T-helper 2 cell (primary cell): ENCODE measurements around the gene LINGO3.

Source experiments
- DNase-seq, 5 experiments: peaks; one replicate each; pipeline versions ENCODE4 v3.0.0 to v3.0.0-alpha.2; 2012 to 2022

The LINGO3 gene

GRCh38 chr19:2339644-2340310 is 31.8 kb upstream of the LINGO3 start:
- DNase-seq: no peak

GRCh38 chr19:2338751-2339643 is 31.0 kb upstream of the LINGO3 start:
- no peak for DNase-seq

- DNase-seq: no peak
Measured at GRCh38 chr19:2338055-2338615, 30.2 kb upstream of the LINGO3 start.

GRCh38 chr19:2337329-2337707 is 29.4 kb upstream of the LINGO3 start:
- no peak for DNase-seq

- DNase-seq: no peak
Measured at GRCh38 chr19:2336528-2337328, 28.8 kb upstream of the LINGO3 start.

- DNase-seq: no peak
Measured at GRCh38 chr19:2335848-2336247, 27.9 kb upstream of the LINGO3 start.

- no peak for DNase-seq
Measured at GRCh38 chr19:2334986-2335846, 27.3 kb upstream of the LINGO3 start.

GRCh38 chr19:2334426-2334825 is 26.5 kb upstream of the LINGO3 start:
- no peak for DNase-seq

- DNase-seq: no peak
Measured at GRCh38 chr19:2333807-2334211, 25.9 kb upstream of the LINGO3 start.

GRCh38 chr19:2333027-2333806 is 25.3 kb upstream of the LINGO3 start:
- DNase-seq: no peak

GRCh38 chr19:2332341-2333026 is 24.5 kb upstream of the LINGO3 start:
- peak in 2 of 5 experiments; percentile 15 to 42 for DNase-seq

- no peak for DNase-seq
Measured at GRCh38 chr19:2331601-2332246, 23.8 kb upstream of the LINGO3 start.

GRCh38 chr19:2330632-2331284 is 22.8 kb upstream of the LINGO3 start:
- no peak for DNase-seq

- no peak for DNase-seq
Measured at GRCh38 chr19:2330255-2330631, 22.3 kb upstream of the LINGO3 start.

GRCh38 chr19:2329501-2329916 is 21.6 kb upstream of the LINGO3 start:
- DNase-seq: no peak

GRCh38 chr19:2329149-2329478 is 21.2 kb upstream of the LINGO3 start:
- DNase-seq: no peak

- DNase-seq: peak; percentile 85 to 94 (median 89)
Measured at GRCh38 chr19:2328401-2329148, 20.6 kb upstream of the LINGO3 start, which contains the start of the genes LSM7 and SPPL2B. Gene LSM7, minus strand, starts transcription at chr19:2328586. Its CDS starts 20 bp downstream, at chr19:2328566. Gene SPPL2B, plus strand, starts transcription at chr19:2328684. Its CDS starts 26 bp downstream, at chr19:2328710.

- DNase-seq: peak in 4 of 5 experiments; percentile 20 to 95 (median 48)
Measured at GRCh38 chr19:2327773-2328400, 19.9 kb upstream of the LINGO3 start.
